Measurements from ENCODE around the gene OXA1L. TPM values are rescaled to one million over a fixed set of nuclear protein-coding genes. Genes with fewer than 3 reads are reported as not detected.

The OXA1L gene
- total and polyA plus RNA-seq, 2 of the 13 experiments (the other 11 are each of a cell fraction or from before 2014, with no cell fraction given), result 230 to 589 TPM

- TF ChIP-seq ZNF766 (CRISPR knock-in tag; IDR thresholded peaks at IDR 0.05; ENCODE audit: borderline replicate concordance) (no peak), ZNF747 (CRISPR knock-in tag; IDR thresholded peaks at IDR 0.05; ENCODE audit: borderline replicate concordance) (no peak), ZNF326 (CRISPR knock-in tag; IDR thresholded peaks at IDR 0.05; ENCODE audit: borderline replicate concordance) (no peak), KDM2A (CRISPR knock-in tag; IDR thresholded peaks at IDR 0.05; ENCODE audit: borderline replicate concordance, low read depth) (no peak), ZNF251 (CRISPR knock-in tag; IDR thresholded peaks at IDR 0.05) (no peak), ZNF652 (CRISPR knock-in tag; IDR thresholded peaks at IDR 0.05; ENCODE audit: borderline replicate concordance, low read depth) (no peak), POGZ (CRISPR knock-in tag; IDR thresholded peaks at IDR 0.05) (0 out of 2 replicates have a peak, but pooled peaks have one; percentile 23), DMAP1 (CRISPR knock-in tag; IDR thresholded peaks at IDR 0.05) (peak; percentile 37; the same call in 1 of the 2 replicates), NFATC3 (CRISPR knock-in tag; IDR thresholded peaks at IDR 0.05) (no peak), ZNF558 (CRISPR knock-in tag; IDR thresholded peaks at IDR 0.05; ENCODE audit: borderline replicate concordance) (no peak), ZNF615 (CRISPR knock-in tag; IDR thresholded peaks at IDR 0.05; ENCODE audit: borderline replicate concordance) (no peak), ZNF234 (CRISPR knock-in tag; conservative IDR thresholded peaks at IDR 0.05) (no peak), ZBTB40 (IDR thresholded peaks at IDR 0.05) (no peak), ZBTB40 (CRISPR knock-in tag; IDR thresholded peaks at IDR 0.05) (no peak), MAFK (conservative IDR thresholded peaks at IDR 0.05 in 1 of 2, IDR thresholded peaks at IDR 0.05 in 1 of 2; ENCODE audit: low read length in 2 of 2) (no peak), SRF (IDR thresholded peaks at IDR 0.05; ENCODE audit: low read depth, low read length) (peak; percentile 57; the same call in 1 of the 2 replicates), ZNF367 (CRISPR knock-in tag; IDR thresholded peaks at IDR 0.05; ENCODE audit: borderline replicate concordance) (no peak), KLF13 (CRISPR knock-in tag; IDR thresholded peaks at IDR 0.05) (no peak), RORA (CRISPR knock-in tag; IDR thresholded peaks at IDR 0.05) (no peak), NCOA5 (CRISPR knock-in tag; IDR thresholded peaks at IDR 0.05) (no peak), ZNF441 (CRISPR knock-in tag; IDR thresholded peaks at IDR 0.05; ENCODE audit: borderline replicate concordance) (0 out of 2 replicates have a peak, but pooled peaks have one; percentile 16)
- TF ChIP-seq, protein P1, sequence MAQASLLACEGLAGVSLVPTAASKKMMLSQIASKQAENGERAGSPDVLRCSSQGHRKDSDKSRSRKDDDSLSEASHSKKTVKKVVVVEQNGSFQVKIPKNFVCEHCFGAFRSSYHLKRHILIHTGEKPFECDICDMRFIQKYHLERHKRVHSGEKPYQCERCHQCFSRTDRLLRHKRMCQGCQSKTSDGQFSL (CRISPR knock-in tag; IDR thresholded peaks at IDR 0.05), result no peak
- TF ChIP-seq, protein P2, sequence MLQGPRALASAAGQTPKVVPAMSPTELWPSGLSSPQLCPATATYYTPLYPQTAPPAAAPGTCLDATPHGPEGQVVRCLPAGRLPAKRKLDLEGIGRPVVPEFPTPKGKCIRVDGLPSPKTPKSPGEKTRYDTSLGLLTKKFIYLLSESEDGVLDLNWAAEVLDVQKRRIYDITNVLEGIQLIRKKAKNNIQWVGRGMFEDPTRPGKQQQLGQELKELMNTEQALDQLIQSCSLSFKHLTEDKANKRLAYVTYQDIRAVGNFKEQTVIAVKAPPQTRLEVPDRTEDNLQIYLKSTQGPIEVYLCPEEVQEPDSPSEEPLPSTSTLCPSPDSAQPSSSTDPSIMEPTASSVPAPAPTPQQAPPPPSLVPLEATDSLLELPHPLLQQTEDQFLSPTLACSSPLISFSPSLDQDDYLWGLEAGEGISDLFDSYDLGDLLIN (CRISPR knock-in tag; IDR thresholded peaks at IDR 0.05; ENCODE audit: borderline replicate concordance), result no peak
Measured at GRCh38 chr14:22753586-22753985, 12.9 kb upstream of the OXA1L start (continued).

All from HepG2 (cell line).